Hematopoietic multipotent progenitor cell treated with erythropoietin and hydrocortisone succinate and interleukin-3 and kit ligand, for 8 days (in vitro differentiated cells): ENCODE data around the gene ZNF624.
A peak's percentile ranks its signal among the peaks of the same experiment; 100 is the strongest.

Source experiments
- DNase-seq: peaks from one replicate; pipeline ENCODE4 v3.0.0-alpha.2; 2015

Gene ZNF624

DNA sequence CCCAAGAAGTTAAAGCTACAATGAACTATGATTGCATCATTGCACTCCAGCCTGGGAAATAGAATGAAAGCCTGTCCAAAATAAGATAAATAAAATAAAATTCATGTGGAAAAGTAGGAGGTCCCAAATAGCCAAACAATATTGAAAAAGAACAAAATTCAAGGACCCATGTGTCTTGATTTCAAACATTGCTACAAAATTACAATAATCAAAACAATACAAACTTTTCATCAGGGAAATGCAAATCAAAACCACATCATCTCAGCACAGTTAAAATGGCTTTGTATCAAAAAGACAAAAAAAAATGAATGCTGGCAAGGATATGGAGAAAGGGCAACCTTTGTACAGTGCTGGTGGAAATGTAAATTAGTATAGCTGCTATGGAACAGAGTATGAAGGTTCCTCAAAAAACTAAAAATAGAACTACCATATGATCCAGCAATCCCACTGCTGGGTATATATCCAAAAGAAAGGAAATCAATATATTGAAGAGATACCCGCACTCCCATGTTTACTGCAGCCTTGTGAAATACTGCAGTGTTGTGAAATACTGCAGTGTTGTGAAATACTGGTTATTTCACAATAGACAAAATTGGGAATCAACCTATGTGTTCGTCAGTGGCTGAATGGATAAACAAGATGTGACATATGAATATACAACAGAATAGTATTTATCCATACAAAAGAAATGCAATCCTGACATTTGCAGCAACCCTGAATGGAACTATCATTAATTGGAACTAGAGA lies 60.1 kb downstream of the ZNF624 start:
- DNase-seq: no peak

GRCh38 chr17:16589097-16589969 lies 64.3 kb downstream of the ZNF624 start:
- DNase-seq: peak; percentile 89

DNA sequence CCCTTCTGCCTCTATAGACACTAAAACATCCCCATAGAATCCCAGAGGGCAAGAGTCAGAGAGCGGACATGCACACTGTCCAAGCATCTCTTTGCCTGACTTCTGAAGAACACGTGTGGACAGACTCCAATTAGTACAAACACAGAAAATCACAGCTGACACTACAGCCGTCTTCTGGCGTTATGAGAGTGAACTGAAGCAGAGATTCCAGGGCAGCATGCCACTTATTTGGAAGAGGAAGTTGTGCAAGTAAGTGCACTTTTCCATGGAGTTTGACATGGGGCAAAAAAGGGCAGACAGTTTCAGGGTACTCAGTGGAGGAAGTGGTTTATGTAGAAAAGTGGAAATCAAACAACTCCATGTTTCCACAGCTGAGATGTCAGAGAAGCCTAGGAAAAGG lies 67.9 kb downstream of the ZNF624 start:
- DNase-seq: no peak

DNA sequence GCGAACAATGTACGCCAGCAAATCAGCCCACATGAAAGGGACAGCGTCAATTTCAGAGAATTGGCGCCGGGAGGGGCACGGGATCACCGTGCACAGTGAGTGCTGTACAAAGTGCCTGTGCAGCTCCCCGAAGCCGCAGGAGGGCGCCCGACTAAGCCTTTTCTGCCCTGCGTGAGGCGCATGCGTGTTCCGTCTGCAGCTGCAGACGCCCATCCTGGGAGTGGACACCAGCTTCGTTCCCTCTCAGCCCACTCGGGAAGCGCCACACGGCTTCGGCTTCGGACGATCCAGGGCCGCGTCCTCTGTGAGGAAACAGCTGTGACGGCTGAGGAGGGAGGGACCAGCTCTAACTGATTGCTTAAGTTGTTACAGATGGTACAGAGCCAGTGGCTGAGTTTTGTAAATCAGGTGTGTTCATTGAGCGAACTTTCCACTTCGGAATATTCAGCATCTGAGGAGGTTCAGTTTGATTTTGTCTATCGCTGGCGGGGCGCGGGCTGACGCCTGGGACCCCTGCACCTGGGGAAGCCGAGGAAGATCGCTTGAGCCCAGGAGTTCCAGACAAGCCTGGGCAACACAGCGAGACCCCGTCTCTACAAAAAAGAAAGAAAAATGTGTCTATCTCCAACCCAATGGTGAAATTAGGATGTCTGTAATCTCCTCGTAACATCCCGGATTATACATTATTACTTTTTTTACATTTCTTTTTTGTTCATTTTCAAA lies 69.2 kb downstream of the ZNF624 start:
- peak; percentile 83 for DNase-seq

GRCh38 chr17:16583781-16584180 lies 69.9 kb downstream of the ZNF624 start:
- DNase-seq: no peak

DNA sequence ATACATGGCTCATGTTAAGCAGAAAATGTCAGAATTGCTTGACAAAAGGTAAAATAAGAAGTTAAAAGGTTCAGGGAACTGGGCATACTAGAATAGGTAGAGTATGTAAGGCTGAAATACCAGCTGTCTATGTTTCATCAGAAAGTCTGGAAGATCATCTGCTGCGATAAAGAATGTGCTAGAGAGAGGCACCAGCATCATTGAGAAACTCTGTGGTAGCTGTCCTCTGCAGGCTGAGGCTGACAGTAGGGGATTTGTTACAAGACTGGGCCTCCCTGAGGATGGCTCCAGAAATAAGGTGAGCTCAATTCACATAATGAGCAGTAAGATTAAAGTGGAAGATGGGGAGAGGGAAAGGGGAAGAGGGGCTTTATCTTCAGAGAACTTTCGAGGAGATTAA lies 80.2 kb downstream of the ZNF624 start:
- DNase-seq: no peak
